ENCODE results near the gene DSCAM. TPM values are rescaled to one million over a fixed set of nuclear protein-coding genes. Genes with fewer than 3 reads are reported as not detected.

Gene DSCAM
- total RNA-seq, 2 donors from 2014 or later, result not detected

- DNase-seq (ENCODE audit: low spot score) (no peak), ATAC-seq (no peak)
- Mint-ChIP-seq H3K4me1 (ENCODE audit: low read depth in 2 of 2) (no peaks in the 10 kb centered on the region), H3K27me3 (peaks cover 12 to 21% of the 10 kb centered on the region in 2 donors), H3K36me3 (no peaks in the 10 kb centered on the region), H3K9me3 (no peaks in the 10 kb centered on the region), H3K27ac (no peak overlapping the region), H3K4me3 (no peak overlapping the region)
Observed at GRCh38 chr21:40847951-40848350, 993 bp upstream of the DSCAM start.

DNA sequence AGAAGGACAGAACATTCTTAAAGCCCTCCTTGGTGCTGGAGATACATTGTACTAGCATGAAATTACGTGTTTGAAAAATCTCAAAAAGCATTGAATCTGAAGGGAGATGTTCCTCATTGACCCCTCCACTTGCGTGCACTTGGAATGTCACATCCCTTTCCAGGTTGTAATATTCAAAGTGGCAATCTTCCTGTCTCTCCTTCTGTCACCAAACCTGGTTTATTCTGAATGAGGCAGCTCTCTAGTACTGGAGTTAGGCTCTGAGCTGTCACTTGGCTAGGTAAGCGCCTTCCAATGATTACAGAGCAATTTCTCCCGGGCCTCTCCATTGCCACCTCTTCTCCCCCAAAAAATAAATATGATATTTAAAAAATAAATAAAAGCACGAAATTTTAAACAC, 855 bp downstream of the DSCAM start:
- no peak for DNase-seq (ENCODE audit: low spot score)
- Mint-ChIP-seq H3K27me3 (peaks cover 20 to 31% of the 10 kb centered on the region in 2 donors), H3K4me1 (ENCODE audit: low read depth in 2 of 2) (no peaks in the 10 kb centered on the region), H3K9me3 (no peaks in the 10 kb centered on the region), H3K27ac (no peak overlapping the region), H3K4me3 (no peak overlapping the region), H3K36me3 (no peaks in the 10 kb centered on the region)
- no peak for ATAC-seq

- H3K36me3 Mint-ChIP-seq, result no peaks in the 10 kb centered on the region
- H3K4me3 Mint-ChIP-seq, result no peak overlapping the region
- no peaks in the 10 kb centered on the region for H3K4me1 Mint-ChIP-seq (ENCODE audit: low read depth in 2 of 2)
- H3K9me3 Mint-ChIP-seq, result no peaks in the 10 kb centered on the region
- DNase-seq (ENCODE audit: low spot score), result no peak
- H3K27ac Mint-ChIP-seq, result no peak overlapping the region
- H3K27me3 Mint-ChIP-seq, result peaks cover 25 to 37% of the 10 kb centered on the region in 2 donors
- no peak for ATAC-seq
Observed at GRCh38 chr21:40845441-40845995, 1.4 kb downstream of the DSCAM start.

DNA sequence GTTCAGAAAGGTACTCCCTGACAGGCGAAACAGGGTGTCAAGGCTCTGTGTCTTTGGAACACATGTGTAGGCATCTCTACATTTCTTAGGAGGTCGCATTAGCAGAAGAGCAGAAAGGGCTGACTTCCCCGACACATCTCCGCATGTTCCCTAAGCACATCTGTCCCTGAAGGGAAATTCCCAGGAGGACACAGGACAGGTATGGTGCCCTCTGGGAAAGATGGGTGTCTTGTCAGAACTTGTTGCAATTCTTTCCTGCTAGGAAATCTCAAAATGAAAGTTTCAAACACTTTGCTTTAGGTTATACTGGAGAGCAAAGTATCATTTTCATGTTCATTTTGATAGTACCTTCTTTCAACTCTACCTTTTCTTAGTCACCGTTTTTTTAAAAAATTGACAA, 2.0 kb downstream of the DSCAM start:
- no peak overlapping the region for H3K4me3 Mint-ChIP-seq
- ATAC-seq (no peak), DNase-seq (ENCODE audit: low spot score) (no peak)
- no peaks in the 10 kb centered on the region for H3K36me3 Mint-ChIP-seq
- H3K27ac Mint-ChIP-seq, result no peak overlapping the region
- H3K27me3 Mint-ChIP-seq, result peaks cover 28 to 41% of the 10 kb centered on the region in 2 donors
- H3K9me3 Mint-ChIP-seq, result no peaks in the 10 kb centered on the region
- H3K4me1 Mint-ChIP-seq (ENCODE audit: low read depth in 2 of 2), result no peaks in the 10 kb centered on the region

DNA sequence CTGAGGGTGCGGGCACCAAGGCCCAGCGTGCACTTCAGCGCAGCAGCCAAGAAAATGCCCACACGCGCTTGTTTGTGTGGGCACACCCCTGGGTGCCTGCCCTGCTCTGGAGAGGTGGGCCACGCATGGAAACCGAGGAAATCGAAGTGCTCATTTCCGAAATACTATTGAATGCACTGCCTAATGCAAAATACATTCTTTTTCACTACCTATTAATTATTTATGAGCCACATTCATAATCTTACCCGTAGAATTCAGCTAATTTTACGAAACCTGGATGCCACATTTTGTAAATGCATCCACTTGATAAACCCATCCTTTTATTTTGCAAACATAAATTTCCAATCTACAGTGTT, 4.8 kb downstream of the DSCAM start:
- no peak overlapping the region for H3K27ac Mint-ChIP-seq
- H3K4me3 Mint-ChIP-seq, result no peak overlapping the region
- no peaks in the 10 kb centered on the region for H3K9me3 Mint-ChIP-seq
- DNase-seq (ENCODE audit: low spot score), result no peak
- peaks cover 22 to 34% of the 10 kb centered on the region in 2 donors for H3K27me3 Mint-ChIP-seq
- ATAC-seq, result no peak
- H3K36me3 Mint-ChIP-seq, result no peaks in the 10 kb centered on the region
- no peaks in the 10 kb centered on the region for H3K4me1 Mint-ChIP-seq (ENCODE audit: low read depth in 2 of 2)

GRCh38 chr21:40841524-40842196, 5.3 kb downstream of the DSCAM start:
- DNase-seq (ENCODE audit: low spot score) (no peak), ATAC-seq (peak in 1 of 2 donors; percentile 20)
- no peaks in the 10 kb centered on the region for H3K36me3 Mint-ChIP-seq
- H3K4me1 Mint-ChIP-seq (ENCODE audit: low read depth in 2 of 2), result no peaks in the 10 kb centered on the region
- peaks cover 22 to 33% of the 10 kb centered on the region in 2 donors for H3K27me3 Mint-ChIP-seq
- no peak overlapping the region for H3K4me3 Mint-ChIP-seq
- no peaks in the 10 kb centered on the region for H3K9me3 Mint-ChIP-seq
- H3K27ac Mint-ChIP-seq, result no peak overlapping the region

DNA sequence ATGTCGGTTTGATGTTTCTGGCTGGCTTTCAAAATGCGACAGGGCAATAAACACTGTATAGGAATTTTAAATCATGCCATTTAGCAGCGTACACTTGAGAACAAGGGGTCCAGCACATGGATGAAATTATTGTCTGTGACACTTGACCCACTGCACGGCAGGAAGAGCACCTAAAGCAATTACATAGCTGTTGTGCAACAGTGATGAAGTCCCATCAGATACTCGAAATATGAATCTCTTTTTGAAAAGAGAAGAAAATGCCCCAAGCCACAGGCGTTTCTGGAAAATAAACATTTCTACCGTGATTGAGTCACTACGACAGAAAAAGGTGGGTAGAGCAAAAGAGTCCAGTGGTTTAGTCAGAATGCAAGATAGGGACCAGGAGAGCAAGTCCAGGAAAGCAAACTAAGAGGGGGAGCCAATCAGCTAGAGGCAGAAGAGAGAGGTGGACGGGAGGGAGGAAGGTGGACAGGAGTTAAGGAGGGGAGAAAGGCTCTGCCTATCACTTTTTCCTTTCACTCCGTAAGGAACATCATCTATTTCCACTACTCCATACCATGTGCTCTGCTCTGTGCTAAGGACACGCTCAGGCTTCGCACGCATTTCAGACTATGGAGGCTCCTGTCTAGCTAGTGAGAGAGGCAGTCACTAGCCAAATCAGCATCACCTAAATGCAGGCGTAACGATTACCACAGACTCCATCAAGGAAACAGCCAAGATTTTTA, 6.4 kb downstream of the DSCAM start:
- Mint-ChIP-seq H3K27me3 (peaks cover 21 to 27% of the 10 kb centered on the region in 2 donors), H3K9me3 (no peaks in the 10 kb centered on the region), H3K4me3 (no peak overlapping the region), H3K4me1 (ENCODE audit: low read depth in 2 of 2) (no peaks in the 10 kb centered on the region), H3K36me3 (no peaks in the 10 kb centered on the region), H3K27ac (no peak overlapping the region)
- DNase-seq (ENCODE audit: low spot score), result no peak
- no peak for ATAC-seq

GRCh38 chr21:40839521-40839920, 7.4 kb downstream of the DSCAM start:
- H3K4me3 Mint-ChIP-seq, result no peak overlapping the region
- no peak for ATAC-seq
- H3K4me1 Mint-ChIP-seq (ENCODE audit: low read depth in 2 of 2), result no peaks in the 10 kb centered on the region
- H3K36me3 Mint-ChIP-seq, result no peaks in the 10 kb centered on the region
- peaks cover 16 to 20% of the 10 kb centered on the region in 2 donors for H3K27me3 Mint-ChIP-seq
- H3K27ac Mint-ChIP-seq, result no peak overlapping the region
- DNase-seq (ENCODE audit: low spot score), result no peak
- no peaks in the 10 kb centered on the region for H3K9me3 Mint-ChIP-seq

GRCh38 chr21:40837456-40837855, 9.5 kb downstream of the DSCAM start:
- H3K36me3 Mint-ChIP-seq, result no peaks in the 10 kb centered on the region
- no peak overlapping the region for H3K27ac Mint-ChIP-seq
- no peak overlapping the region for H3K4me3 Mint-ChIP-seq
- H3K4me1 Mint-ChIP-seq (ENCODE audit: low read depth in 2 of 2), result no peaks in the 10 kb centered on the region
- DNase-seq (ENCODE audit: low spot score), result no peak
- no peaks in the 10 kb centered on the region for H3K9me3 Mint-ChIP-seq
- peaks cover 14 to 16% of the 10 kb centered on the region in 2 donors for H3K27me3 Mint-ChIP-seq
- ATAC-seq, result no peak

DNA sequence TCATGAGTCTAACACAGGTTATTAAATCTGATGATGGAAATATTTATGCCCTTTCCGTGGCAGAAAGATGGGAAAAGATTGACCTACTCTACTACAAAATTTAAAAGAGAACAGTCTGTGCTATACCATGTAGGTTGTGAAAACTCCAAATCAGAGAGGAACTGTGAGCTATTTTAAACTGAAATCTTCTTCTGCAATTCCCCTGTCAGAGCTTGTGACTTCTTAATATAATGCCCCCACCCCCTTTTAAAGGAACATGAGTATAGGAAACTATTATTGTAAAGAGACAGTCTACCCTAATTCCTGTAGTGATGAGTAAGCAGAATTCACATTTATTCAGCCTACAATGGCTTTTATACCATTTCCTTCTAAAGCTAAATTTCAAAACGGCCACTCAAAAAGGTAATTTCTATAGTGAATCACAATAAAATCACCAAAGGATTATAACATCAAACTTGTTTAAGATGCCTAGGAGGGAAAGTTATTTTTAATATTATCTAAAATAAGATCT, 11.7 kb downstream of the DSCAM start:
- no peak overlapping the region for H3K27ac Mint-ChIP-seq
- H3K27me3 Mint-ChIP-seq, result peaks cover under 1% of the 10 kb centered on the region in 2 donors
- DNase-seq (ENCODE audit: low spot score) (no peak), ATAC-seq (no peak)
- H3K4me3 Mint-ChIP-seq, result no peak overlapping the region
- H3K9me3 Mint-ChIP-seq, result no peaks in the 10 kb centered on the region
- no peaks in the 10 kb centered on the region for H3K4me1 Mint-ChIP-seq (ENCODE audit: low read depth in 2 of 2)
- no peaks in the 10 kb centered on the region for H3K36me3 Mint-ChIP-seq

GRCh38 chr21:40833184-40833583, 13.8 kb downstream of the DSCAM start:
- H3K4me3 Mint-ChIP-seq, result no peak overlapping the region
- H3K27me3 Mint-ChIP-seq, result no peaks in the 10 kb centered on the region
- DNase-seq (ENCODE audit: low spot score) (no peak), ATAC-seq (no peak)
- no peaks in the 10 kb centered on the region for H3K36me3 Mint-ChIP-seq
- no peaks in the 10 kb centered on the region for H3K9me3 Mint-ChIP-seq
- H3K4me1 Mint-ChIP-seq (ENCODE audit: low read depth in 2 of 2), result peaks cover 4 to 5% of the 10 kb centered on the region in 2 donors
- H3K27ac Mint-ChIP-seq, result no peak overlapping the region

GRCh38 chr21:40832316-40832715, 14.6 kb downstream of the DSCAM start:
- Mint-ChIP-seq H3K36me3 (no peaks in the 10 kb centered on the region), H3K27me3 (no peaks in the 10 kb centered on the region)

DNA sequence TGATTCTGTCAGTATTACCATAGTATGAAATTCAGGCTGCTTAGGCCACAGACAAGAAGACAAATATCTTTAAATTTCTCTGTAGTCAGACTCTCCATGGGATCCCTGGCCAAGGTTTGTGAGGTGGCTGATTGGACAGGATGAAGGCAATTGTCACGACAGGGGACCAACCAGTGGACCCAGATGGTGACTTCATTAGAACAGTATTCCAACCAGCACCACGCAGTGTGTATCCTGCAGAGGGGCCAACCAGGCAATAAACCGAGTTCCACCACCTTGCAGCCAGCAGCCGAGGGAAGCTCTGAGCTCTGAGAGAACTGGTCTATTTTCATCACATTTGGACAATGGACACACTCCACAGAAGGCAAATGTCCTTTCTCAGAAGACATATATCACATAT, 16.1 kb downstream of the DSCAM start:
- no peak for ATAC-seq
- DNase-seq (ENCODE audit: low spot score), result no peak
- peaks cover 0 to 2% of the 10 kb centered on the region in 2 donors for H3K27me3 Mint-ChIP-seq
- H3K4me1 Mint-ChIP-seq (ENCODE audit: low read depth in 2 of 2), result peaks cover 4 to 5% of the 10 kb centered on the region in 2 donors
- no peak overlapping the region for H3K27ac Mint-ChIP-seq
- peaks cover 7% of the 10 kb centered on the region for H3K9me3 Mint-ChIP-seq
- H3K36me3 Mint-ChIP-seq, result no peaks in the 10 kb centered on the region
- no peak overlapping the region for H3K4me3 Mint-ChIP-seq

More at GRCh38 chr21:40832316-40832715, 14.6 kb downstream of the DSCAM start:
- DNase-seq (ENCODE audit: low spot score), result no peak
- peaks cover 4 to 5% of the 10 kb centered on the region in 2 donors for H3K4me1 Mint-ChIP-seq (ENCODE audit: low read depth in 2 of 2)
- no peak for ATAC-seq
- no peak overlapping the region for H3K4me3 Mint-ChIP-seq
- H3K27ac Mint-ChIP-seq, result no peak overlapping the region
- H3K9me3 Mint-ChIP-seq, result no peaks in the 10 kb centered on the region

DNA sequence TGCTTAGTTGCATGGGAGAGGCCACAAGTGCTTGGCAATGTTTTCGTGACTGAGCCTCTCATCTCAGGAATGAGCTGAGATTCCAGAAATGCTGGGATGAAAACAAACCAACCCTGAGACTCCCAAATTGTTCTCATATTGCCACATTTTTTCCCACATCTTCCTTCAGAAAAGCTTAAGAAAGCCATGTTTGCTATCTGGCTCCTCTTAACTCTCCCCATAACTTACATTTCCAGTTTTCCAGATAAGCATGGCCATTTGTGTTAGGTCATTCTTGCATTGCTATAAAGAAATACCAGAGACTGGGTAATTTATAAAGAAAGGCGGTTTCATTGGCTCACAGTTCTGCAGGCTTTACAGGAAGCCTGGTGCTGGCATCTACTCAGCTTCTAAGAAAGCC, 17.2 kb downstream of the DSCAM start:
- DNase-seq (ENCODE audit: low spot score) (no peak), ATAC-seq (no peak)
- peaks cover 4 to 5% of the 10 kb centered on the region in 2 donors for H3K4me1 Mint-ChIP-seq (ENCODE audit: low read depth in 2 of 2)
- H3K27me3 Mint-ChIP-seq, result peaks cover 0 to 2% of the 10 kb centered on the region in 2 donors
- no peak overlapping the region for H3K27ac Mint-ChIP-seq
- no peaks in the 10 kb centered on the region for H3K36me3 Mint-ChIP-seq
- peaks cover 7% of the 10 kb centered on the region for H3K9me3 Mint-ChIP-seq
- H3K4me3 Mint-ChIP-seq, result no peak overlapping the region
